ENCODE measurements around the gene NT5DC2.

Gene NT5DC2

DNA sequence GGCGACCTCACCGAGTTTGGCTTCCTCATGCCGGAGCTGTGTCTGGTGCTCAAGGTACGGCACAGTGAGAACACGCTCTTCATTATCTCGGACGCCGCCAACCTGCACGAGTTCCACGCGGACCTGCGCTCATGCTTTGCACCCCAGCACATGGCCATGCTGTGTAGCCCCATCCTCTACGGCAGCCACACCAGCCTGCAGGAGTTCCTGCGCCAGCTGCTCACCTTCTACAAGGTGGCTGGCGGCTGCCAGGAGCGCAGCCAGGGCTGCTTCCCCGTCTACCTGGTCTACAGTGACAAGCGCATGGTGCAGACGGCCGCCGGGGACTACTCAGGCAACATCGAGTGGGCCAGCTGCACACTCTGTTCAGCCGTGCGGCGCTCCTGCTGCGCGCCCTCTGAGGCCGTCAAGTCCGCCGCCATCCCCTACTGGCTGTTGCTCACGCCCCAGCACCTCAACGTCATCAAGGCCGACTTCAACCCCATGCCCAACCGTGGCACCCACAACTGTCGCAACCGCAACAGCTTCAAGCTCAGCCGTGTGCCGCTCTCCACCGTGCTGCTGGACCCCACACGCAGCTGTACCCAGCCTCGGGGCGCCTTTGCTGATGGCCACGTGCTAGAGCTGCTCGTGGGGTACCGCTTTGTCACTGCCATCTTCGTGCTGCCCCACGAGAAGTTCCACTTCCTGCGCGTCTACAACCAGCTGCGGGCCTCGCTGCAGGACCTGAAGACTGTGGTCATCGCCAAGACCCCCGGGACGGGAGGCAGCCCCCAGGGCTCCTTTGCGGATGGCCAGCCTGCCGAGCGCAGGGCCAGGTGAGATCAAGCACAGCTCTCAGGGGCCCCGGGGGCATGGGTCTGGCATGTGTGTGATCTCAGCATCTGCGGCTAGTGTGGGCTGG is 45.6 kb downstream of the NT5DC2 start:
- no peak for DNase-seq

DNA sequence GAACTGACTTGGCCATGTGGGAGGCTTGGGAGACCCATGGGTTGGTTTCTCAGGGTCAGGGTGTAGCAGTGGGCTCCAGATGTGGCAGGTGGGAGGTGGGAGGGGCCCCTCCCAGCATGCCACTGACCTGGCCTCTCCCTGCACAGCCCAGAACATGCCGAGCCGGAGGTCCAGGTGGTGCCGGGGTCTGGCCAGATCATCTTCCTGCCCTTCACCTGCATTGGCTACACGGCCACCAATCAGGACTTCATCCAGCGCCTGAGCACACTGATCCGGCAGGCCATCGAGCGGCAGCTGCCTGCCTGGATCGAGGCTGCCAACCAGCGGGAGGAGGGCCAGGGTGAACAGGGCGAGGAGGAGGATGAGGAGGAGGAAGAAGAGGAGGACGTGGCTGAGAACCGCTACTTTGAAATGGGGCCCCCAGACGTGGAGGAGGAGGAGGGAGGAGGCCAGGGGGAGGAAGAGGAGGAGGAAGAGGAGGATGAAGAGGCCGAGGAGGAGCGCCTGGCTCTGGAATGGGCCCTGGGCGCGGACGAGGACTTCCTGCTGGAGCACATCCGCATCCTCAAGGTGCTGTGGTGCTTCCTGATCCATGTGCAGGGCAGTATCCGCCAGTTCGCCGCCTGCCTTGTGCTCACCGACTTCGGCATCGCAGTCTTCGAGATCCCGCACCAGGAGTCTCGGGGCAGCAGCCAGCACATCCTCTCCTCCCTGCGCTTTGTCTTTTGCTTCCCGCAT is 46.4 kb downstream of the NT5DC2 start:
- DNase-seq, result no peak

DNA sequence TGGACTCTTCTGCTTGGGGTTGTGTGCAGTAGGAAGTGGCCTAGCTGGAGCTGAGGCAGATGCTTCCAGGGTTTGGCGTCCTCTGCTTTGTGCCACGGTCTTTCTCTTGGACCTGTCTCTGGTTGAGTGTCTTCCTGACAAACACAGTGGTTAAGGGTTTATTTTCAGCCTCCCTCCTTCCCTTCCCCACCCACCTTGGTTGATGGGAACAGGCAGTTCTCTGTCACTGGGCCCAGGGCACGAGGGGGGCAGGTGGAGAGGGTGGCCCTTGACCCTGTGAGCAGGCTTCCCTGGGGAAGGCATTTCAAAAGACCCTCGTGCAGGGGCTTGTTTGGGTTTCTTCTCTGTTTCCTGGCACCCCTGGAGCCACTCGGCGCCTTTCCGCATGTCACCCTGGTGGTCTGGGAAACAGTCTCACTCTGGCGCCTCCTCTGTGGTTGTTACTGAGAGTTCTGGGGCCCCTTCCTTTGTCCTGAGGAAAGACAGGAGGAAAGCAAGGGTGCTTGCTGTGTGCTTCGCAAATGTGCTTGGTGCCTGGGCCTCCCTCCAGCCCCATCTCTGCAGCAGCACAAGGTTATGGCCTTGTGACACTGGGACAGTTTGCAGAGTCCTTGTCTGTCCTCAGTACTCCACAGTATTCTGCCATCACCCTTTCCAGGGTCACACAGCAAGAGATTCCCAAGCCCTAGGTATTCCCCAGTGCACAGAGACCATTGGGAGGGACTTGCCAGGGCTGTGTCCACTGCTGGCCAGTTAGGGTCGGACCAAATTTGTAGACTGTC is 48.8 kb downstream of the NT5DC2 start:
- DNase-seq, result no peak

DNA sequence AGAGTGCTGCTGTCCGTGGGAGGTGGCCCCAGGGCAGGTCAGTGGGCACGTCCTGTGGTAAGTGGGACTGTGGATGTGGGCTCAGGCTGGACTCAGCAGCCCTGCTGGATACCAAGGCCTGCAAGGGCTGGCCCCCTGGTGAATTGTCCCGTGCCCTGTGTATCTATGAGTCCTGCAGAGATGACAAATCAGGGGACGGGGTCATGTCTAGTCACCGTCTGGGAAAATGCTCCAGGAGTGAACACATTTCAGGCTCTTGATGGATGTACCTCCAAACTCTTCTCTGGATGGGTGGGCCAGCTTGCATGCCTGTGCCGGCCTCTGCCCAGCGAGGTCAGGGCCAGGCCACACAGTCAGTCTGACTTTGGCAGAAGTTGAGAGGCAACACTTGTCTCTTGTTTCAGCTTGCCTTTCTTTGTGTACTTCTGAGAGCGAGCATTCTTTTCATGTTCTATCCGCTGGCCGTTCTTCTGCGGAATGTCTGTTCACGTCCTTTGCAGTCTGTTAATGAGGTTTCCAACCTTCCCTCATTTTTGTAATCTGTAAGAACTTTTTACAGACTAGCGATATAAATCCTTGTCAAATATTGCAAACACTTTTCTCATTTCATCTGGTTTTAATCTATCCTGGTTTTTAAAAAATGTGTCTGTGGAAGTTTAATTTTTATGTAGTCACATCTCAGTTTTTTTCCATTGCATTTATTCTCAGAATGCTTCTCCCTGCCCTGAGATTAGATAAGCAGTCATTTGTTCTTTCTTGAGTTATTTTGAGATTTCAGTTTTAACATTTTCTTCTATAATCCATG is 49.9 kb downstream of the NT5DC2 start:
- DNase-seq, result no peak

DNA sequence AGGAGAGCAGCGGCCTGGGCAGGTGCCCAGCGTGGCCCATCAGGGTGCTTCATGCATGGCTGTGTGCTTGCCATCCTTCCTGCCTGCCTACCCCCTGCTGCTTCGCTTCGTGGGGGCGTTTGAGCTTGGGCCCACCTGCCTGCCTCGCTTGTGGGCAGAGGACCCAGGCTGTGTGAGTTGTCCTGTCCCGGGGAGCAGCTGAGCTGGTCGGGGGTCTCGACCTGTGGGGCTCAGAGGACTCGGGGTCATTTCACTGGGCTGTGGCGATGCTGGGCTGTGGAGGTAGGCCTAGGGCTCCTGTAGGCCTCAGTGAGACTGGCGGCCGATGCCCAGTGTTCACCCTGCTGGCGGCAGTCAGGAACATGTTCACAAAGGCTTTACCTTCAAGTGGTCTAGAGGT is 50.6 kb downstream of the NT5DC2 start:
- DNase-seq, result no peak

DNA sequence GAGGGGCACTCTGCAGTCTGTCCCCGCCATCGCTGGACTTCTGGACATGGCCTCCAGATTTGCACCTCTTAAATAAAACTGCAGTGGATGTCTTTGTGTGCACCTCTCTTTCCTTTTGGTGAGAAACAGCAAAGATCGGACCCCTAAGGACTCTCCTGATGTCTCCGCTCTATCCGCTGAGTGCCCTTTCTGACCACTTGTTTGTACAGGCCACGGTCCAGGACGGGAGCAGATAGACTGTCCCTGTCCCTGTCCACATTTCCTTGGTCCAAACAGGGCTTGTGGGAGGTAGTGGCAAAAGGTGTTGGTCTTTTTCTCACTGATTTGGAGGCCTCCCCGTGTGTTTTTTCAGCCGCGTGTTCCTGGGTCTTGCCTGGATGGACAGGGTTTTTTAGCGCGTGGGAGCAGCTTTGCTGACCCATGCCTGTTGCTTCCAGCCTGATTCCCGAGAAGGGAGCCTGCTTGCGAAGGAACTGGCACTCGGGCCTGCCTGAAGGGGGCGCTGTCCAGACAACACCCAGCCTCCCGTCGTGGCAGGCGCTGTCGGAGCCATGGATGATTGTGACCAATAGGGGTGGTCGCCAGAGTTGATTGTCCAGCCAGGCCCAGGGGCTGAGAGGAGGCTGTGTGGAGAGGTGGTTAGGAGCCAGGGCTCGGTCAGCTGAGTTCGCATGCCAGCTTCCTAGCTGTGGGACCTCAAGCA is 51.7 kb downstream of the NT5DC2 start:
- DNase-seq, result no peak

DNA sequence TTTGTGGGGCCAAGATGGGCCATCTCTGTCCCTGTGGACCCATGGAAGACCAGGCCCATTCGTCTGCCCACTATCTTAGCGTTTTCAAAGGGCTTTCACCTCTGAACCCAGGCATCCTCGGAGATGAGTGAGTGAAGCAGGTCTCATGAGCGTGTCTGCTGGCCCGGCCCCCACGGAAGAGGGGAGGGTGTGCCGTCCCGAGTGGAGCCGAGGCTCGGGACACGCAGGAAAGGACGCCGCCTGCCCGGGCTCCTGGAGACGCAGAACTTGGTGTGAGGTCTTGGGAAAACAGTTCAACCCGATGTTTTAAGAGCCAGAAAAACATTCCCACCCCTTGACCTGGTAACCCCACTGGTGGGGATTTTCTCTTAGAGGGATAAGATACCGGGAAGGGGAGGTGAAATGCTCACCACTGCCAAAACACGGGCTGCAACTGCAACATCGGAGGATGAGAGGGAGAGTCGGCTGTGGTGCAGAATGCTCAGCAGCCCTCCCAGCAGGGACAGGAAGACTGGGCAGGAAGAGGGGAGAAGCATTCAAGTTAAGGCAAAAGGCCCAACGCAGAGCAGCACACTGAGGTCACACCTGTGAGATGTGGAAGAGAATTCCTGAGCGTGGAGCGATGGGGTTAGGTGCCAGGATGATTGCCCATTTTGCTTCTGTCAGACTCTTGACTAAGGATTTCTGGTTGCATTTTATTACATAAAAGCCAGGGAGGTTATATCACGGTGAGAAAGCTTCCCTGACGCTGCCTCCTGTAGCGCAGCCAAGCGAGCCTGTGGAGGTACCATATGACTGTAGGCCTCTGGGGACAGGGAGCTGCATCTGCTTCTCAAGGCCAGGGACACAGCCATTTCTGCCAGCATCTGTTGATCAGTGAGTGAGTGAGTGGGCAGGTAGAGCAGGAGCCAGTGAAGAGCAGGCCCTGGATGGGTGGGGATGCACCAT is 52.6 kb downstream of the NT5DC2 start:
- no peak for DNase-seq

DNA sequence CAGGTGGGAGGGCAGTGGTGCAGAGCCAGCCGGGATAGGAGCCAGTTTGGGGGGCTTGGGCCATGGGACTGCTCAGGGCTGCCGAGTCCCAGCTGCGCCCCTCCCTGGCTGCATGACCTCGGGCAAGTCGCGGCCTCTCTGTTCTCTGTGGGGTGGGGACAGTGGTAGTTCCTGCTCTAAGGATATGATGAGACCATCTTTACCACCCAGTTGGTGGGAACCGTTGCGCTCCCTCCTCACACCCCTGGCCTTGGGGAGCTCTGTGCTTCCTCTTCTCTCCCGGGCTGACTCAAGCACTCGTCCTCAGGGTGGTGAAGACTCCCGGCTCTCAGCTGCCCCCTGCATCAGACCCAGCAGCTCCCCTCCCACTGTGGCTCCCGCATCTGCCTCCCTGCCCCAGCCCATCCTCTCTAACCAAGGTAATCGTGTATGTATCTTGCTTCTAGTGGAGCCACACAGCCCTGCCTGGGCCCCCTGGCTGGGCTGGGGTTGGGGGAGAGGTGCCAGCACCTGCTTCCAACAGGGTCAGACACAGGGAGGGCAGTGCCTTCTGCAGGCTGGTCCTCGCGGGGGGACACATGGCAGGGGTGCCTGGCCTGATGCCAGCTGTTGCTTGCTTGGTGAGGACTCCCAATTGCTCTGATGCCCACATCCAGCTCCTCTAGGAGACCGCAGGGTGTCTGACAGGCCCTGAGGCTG is 53.6 kb downstream of the NT5DC2 start:
- DNase-seq, result no peak

DNA sequence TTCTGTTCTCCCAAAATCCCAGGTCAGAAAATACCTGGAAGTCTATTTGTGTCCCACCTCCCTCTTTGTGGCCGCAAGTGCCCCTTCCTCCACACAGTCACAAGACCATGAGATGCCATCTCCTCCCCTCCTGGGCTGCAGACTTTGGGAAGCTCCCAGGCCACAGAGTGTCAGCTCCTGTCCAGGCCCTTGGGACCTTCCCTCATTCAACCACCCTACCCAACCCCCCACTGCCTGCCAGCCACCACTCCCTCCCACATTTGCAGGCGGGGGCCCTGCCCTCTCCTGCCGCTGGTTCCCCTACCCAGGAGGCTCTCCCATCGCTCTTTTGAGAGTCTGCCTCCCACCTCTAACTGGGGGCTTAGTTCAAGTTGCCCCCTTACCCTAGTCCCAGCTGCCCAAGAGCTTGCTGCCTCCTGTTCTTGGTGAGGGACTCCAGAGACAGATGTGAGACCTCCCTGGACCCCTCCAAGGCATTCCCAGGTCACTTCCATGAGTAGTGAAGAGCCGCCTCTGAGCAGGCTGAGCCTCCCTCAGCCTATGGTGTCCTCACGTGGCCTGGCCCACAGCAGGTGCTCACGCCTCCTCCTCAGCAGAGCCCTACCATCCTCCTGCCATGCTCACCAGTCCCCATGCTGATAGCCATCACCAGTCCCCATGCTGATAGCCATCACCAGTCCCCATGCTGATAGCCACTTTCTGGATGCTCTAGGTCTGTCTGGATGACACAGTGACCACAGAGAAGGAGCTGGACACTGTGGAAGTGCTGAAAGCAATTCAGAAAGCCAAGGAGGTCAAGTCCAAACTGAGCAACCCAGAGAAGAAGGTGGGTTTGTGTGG is 54.4 kb downstream of the NT5DC2 start:
- DNase-seq, result no peak

DNA sequence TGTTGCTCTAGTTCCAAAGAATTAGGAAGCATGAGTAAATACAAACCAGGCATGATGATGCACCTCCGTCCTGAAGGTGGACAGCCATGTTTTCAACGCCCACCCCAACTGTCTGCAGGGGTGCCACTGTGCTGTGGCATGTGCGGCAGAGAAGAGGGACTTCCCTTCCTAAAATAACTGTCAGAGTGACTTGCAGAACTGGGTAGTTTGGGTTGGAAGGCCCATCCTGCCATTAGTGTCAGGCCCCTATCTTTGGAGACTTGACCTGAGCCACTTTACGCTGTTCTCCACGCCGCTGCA is 55.9 kb downstream of the NT5DC2 start:
- no peak for DNase-seq

DNA sequence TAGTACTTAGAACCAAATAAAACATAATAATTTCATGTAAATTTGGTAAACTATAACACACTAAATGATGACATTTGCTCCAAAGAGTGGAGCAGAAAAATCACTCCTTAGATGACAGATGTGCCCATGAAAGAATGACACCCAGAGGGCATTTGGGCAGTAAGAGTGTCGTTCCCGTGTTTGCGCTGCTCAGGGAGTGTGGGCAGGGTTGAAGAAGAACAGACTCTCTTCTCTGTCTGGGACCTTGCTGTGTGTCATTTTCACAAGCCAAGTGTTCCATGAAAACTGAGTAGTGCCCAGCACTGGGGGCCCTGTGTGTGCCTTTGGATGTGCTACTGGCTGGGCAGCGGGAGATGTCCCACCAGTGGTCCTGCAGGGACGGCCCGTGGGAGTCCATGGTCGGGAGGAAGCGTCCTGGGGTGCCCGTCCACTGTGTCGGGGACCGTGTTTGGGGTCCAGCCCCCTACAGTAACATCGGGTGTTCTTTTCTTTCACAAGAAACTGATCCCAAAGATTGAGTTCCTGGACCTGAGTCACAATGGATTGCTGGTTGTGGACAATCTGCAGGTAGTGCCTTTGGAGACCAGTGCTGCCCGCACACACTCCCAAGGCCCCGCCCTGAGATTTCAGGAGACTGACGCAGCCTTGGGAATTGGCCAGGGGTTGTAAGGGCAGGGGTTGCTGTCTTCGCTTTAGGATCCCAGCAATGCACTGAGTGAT is 56.4 kb downstream of the NT5DC2 start:
- no peak for DNase-seq

Data from CD4-positive, alpha-beta T cell treated with Interleukin-17A for 1 hour (primary cell).